Endodermal cell (in vitro differentiated cells): Measurements from ENCODE around the gene OR8B4. TPM values are rescaled to one million over a fixed set of nuclear protein-coding genes. Genes with fewer than 3 reads are reported as not detected.

Experiments used
- DNase-seq: peaks from one replicate; pipeline ENCODE4 v3.0.0-alpha.2; 2017
- H3K27ac ChIP-seq: 2 replicates; pipeline ENCODE4 v1.5.1; 2013; ENCODE audit warnings: mild to moderate bottlenecking, low read depth, low read length, moderate library complexity
- H3K27me3 ChIP-seq: 2 replicates; pipeline ENCODE4 v1.6.1; 2013; ENCODE audit warnings: mild to moderate bottlenecking, low read length, moderate library complexity; ENCODE audit not compliant: insufficient read depth, control insufficient read depth, poor library complexity, severe bottlenecking
- H3K36me3 ChIP-seq: 2 replicates; pipeline ENCODE4 v1.7.0; 2013; ENCODE audit warnings: mild to moderate bottlenecking, low read length, moderate library complexity; ENCODE audit not compliant: control insufficient read depth, insufficient read depth
- H3K4me1 ChIP-seq: one replicate; pipeline ENCODE4 v1.7.0; 2013; ENCODE audit warnings: low read length; ENCODE audit not compliant: control insufficient read depth, insufficient read depth
- H3K4me3 ChIP-seq: 2 replicates; pipeline ENCODE4 v1.5.1; 2013; ENCODE audit warnings: mild to moderate bottlenecking, low read length, moderate library complexity
- H3K9ac ChIP-seq: 2 replicates; pipeline ENCODE4 v1.6.1; 2013; ENCODE audit warnings: mild to moderate bottlenecking, low read length, moderate library complexity; ENCODE audit not compliant: poor library complexity, severe bottlenecking; ENCODE audit errors: extremely low read depth
- H3K9me3 ChIP-seq: 2 replicates; pipeline ENCODE4 v1.6.1; 2013; ENCODE audit warnings: mild to moderate bottlenecking, low read length, moderate library complexity; ENCODE audit not compliant: control insufficient read depth
- H3K27ac Mint-ChIP-seq: 2 replicates; pipeline ENCODE4 v1.8.0; 2020; ENCODE audit warnings: mixed read lengths
- H3K27me3 Mint-ChIP-seq: 2 replicates; pipeline ENCODE4 v1.8.0; 2021; ENCODE audit warnings: mild to moderate bottlenecking, mixed read lengths; ENCODE audit not compliant: insufficient read depth
- H3K36me3 Mint-ChIP-seq: 2 replicates; pipeline ENCODE4 v1.8.0; 2020; ENCODE audit warnings: low read depth, mixed read lengths
- H3K4me1 Mint-ChIP-seq: 2 replicates; pipeline ENCODE4 v1.8.0; 2020; ENCODE audit warnings: mixed read lengths
- H3K4me3 Mint-ChIP-seq: 2 replicates; pipeline ENCODE4 v1.8.0; 2020; ENCODE audit warnings: mild to moderate bottlenecking, moderate library complexity, mixed read lengths
- H3K9me3 Mint-ChIP-seq: 2 replicates; pipeline ENCODE4 v1.8.0; 2020; ENCODE audit warnings: mild to moderate bottlenecking, mixed read lengths
- CTCF ChIP-seq: fragments of 200-600 bp; sonication (generic); conservative IDR thresholded peaks from 2 replicates; pipeline ENCODE4 v1.5.0; 2021; ENCODE audit warnings: antibody characterized with exemption, mild to moderate bottlenecking
- WGBS, 2 experiments: methylation state at CpG; one replicate each; pipeline versions ENCODE4 v1.1.5 to v1.1.7; 2013; ENCODE audit warnings: missing lambda C conversion rate in 2 of 2, mixed read lengths in 1 of 2; ENCODE audit not compliant: insufficient coverage in 1 of 2, insufficient read length in 1 of 2; 5-methylcytosine and 5-hydroxymethylcytosine counted together
- total RNA-seq, 2 donors: library from RNA; stranded (reverse); fragmentation: NEBNext Ultra II Directional in 1 of 2; extraction: Animal tissue kit (Norgen Biotek cat#: 25700) in 1 of 2; gene quantifications; 2 replicates in 1 of 2; 3 replicates in 1 of 2; pipeline ENCODE4 v1.2.1, GENCODE V29; 2021

Gene OR8B4
- total RNA-seq, 2 donors from 2014 or later, result not detected

- Histone ChIP-seq H3K4me3 (no peak overlapping the region), H3K36me3 (no peaks in the 10 kb centered on the region), H3K9ac (no peak overlapping the region), H3K27ac (no peak overlapping the region), H3K27me3 (peaks cover 5% of the 10 kb centered on the region), H3K4me1 (no peaks in the 10 kb centered on the region), H3K9me3 (no peaks in the 10 kb centered on the region)
- no peak for TF ChIP-seq CTCF
- Mint-ChIP-seq H3K9me3 (no peaks in the 10 kb centered on the region), H3K4me3 (no peak overlapping the region), H3K4me1 (peaks cover 9% of the 10 kb centered on the region), H3K36me3 (no peaks in the 10 kb centered on the region), H3K27ac (no peak overlapping the region), H3K27me3 (peaks cover 4% of the 10 kb centered on the region)
- DNase-seq, result no peak
- 88 to 100% methylated on average over 1 to 2 of the region's 2 CpGs for WGBS, 2 experiments
These were observed 18.2 kb upstream of the OR8B4 start for GRCh38 chr11:124442847-124443246.

GRCh38 chr11:124442442-124442841, 17.8 kb upstream of the OR8B4 start:
- Histone ChIP-seq H3K27ac (no peak overlapping the region), H3K36me3 (no peaks in the 10 kb centered on the region), H3K27me3 (peaks cover 5% of the 10 kb centered on the region), H3K9me3 (no peaks in the 10 kb centered on the region), H3K4me3 (no peak overlapping the region), H3K4me1 (no peaks in the 10 kb centered on the region), H3K9ac (no peak overlapping the region)
- H3K27me3 Mint-ChIP-seq, result peaks cover 4% of the 10 kb centered on the region
- no peak overlapping the region for H3K27ac Mint-ChIP-seq
- TF ChIP-seq CTCF, result no peak
- no peaks in the 10 kb centered on the region for H3K9me3 Mint-ChIP-seq
- no peaks in the 10 kb centered on the region for H3K36me3 Mint-ChIP-seq
- H3K4me3 Mint-ChIP-seq, result no peak overlapping the region
- DNase-seq, result no peak
- H3K4me1 Mint-ChIP-seq, result peaks cover 9% of the 10 kb centered on the region
- WGBS, 2 experiments, result 74 to 83% methylated on average over 6 of the region's 6 CpGs

GRCh38 chr11:124441519-124441918, 16.8 kb upstream of the OR8B4 start:
- Mint-ChIP-seq H3K27me3 (peaks cover 9% of the 10 kb centered on the region), H3K27ac (no peak overlapping the region), H3K36me3 (no peaks in the 10 kb centered on the region), H3K9me3 (no peaks in the 10 kb centered on the region), H3K4me1 (peaks cover 9% of the 10 kb centered on the region), H3K4me3 (no peak overlapping the region)
- no peak for TF ChIP-seq CTCF
- H3K4me1 ChIP-seq, result no peaks in the 10 kb centered on the region
- no peak overlapping the region for H3K4me3 ChIP-seq
- H3K27ac ChIP-seq, result no peak overlapping the region
- 90 to 93% methylated on average over 7 of the region's 7 CpGs for WGBS, 2 experiments
- peaks cover 5% of the 10 kb centered on the region for H3K27me3 ChIP-seq
- DNase-seq, result no peak
- H3K9me3 ChIP-seq, result no peaks in the 10 kb centered on the region
- H3K36me3 ChIP-seq, result no peaks in the 10 kb centered on the region
- H3K9ac ChIP-seq, result no peak overlapping the region
